ENCODE measurements around the gene BRSK1. TPM values are rescaled to one million over a fixed set of nuclear protein-coding genes. Genes with fewer than 3 reads are reported as not detected.

BRSK1 gene
- total and polyA plus RNA-seq, 2 donors (not counting 1 experiment from before 2014, with no cell fraction given): 5.1 TPM

DNA sequence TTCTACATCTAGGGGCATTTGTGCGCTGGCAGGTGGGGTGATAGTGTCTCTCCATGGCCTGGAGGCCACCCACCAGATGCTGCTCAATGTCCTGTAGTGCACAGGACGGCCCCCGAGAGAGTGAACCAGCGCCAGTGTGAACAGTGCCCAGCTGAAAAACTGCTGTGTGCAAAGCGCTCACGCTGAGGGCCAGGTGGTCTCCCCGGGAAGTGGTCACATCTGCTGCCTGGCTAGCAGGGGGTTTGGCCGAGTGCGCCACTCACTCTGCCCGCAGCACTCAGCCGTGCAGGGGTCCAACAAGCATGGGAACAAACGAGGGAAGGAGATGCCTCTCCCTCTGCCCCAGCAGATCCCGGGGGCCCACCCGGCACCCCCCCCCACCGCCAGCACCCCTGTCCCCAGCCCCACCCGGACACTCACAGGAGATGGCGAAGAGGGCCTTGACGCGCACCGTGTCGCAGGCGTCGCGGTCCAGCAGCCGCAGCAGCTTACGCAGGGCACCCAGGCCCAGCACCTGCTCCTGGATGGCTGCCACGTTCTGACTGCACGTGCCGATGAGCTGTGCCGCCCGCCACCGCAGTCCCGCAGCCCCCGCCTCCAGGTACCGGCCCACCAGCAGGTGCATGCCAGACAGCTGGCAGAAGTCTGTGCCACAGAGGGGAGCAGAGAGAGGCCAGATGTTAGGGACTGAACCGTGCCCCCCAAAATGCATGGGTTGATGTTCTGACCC lies 9.7 kb upstream of the BRSK1 start:
- Histone ChIP-seq H4K20me1 (ENCODE audit: control insufficient read depth, extremely low read depth, insufficient read depth, low read length) (no peaks in the 10 kb centered on the region), H2AFZ (ENCODE audit: low read length) (no peak overlapping the region), H3K4me1 (ENCODE audit: control insufficient read depth, extremely low read depth, insufficient read depth, low read length) (no peaks in the 10 kb centered on the region), H3K4me3 (replicated peaks in 1 of 4; ENCODE audit: control extremely low read depth in 1 of 4, insufficient read depth in 1 of 4, low read depth in 3 of 4, low read length in 4 of 4) (no peak overlapping the region), H3K27ac (ENCODE audit: insufficient read depth, low read length) (no peak overlapping the region), H3K79me2 (ENCODE audit: control insufficient read depth, insufficient read depth, low read length) (no peaks in the 10 kb centered on the region), H3K36me3 (ENCODE audit: control insufficient read depth, insufficient read depth, low read length) (peaks cover 4% of the 10 kb centered on the region), H3K27me3 (ENCODE audit: control insufficient read depth, insufficient read depth, low read length) (no peaks in the 10 kb centered on the region), H3K9ac (ENCODE audit: insufficient read depth, low read length) (no peak overlapping the region), H3K4me2 (ENCODE audit: extremely low read depth, insufficient read depth, low read length) (no peak overlapping the region), H3K9me3 (ENCODE audit: control insufficient read depth, insufficient read depth, low read depth, low read length) (no peaks in the 10 kb centered on the region)
- no peak for TF ChIP-seq EZH2 (IDR thresholded peaks at IDR 0.05; ENCODE audit: low read length, missing control alignments)
- TF ChIP-seq, protein P1, sequence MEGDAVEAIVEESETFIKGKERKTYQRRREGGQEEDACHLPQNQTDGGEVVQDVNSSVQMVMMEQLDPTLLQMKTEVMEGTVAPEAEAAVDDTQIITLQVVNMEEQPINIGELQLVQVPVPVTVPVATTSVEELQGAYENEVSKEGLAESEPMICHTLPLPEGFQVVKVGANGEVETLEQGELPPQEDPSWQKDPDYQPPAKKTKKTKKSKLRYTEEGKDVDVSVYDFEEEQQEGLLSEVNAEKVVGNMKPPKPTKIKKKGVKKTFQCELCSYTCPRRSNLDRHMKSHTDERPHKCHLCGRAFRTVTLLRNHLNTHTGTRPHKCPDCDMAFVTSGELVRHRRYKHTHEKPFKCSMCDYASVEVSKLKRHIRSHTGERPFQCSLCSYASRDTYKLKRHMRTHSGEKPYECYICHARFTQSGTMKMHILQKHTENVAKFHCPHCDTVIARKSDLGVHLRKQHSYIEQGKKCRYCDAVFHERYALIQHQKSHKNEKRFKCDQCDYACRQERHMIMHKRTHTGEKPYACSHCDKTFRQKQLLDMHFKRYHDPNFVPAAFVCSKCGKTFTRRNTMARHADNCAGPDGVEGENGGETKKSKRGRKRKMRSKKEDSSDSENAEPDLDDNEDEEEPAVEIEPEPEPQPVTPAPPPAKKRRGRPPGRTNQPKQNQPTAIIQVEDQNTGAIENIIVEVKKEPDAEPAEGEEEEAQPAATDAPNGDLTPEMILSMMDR (conservative IDR thresholded peaks at IDR 0.05 in 1 of 2, IDR thresholded peaks at IDR 0.05 in 1 of 2; ENCODE audit: low read depth in 1 of 2, low read length in 2 of 2): no peak
- DNase-seq (ENCODE audit: low read depth in 2 of 2): no peak

DNA sequence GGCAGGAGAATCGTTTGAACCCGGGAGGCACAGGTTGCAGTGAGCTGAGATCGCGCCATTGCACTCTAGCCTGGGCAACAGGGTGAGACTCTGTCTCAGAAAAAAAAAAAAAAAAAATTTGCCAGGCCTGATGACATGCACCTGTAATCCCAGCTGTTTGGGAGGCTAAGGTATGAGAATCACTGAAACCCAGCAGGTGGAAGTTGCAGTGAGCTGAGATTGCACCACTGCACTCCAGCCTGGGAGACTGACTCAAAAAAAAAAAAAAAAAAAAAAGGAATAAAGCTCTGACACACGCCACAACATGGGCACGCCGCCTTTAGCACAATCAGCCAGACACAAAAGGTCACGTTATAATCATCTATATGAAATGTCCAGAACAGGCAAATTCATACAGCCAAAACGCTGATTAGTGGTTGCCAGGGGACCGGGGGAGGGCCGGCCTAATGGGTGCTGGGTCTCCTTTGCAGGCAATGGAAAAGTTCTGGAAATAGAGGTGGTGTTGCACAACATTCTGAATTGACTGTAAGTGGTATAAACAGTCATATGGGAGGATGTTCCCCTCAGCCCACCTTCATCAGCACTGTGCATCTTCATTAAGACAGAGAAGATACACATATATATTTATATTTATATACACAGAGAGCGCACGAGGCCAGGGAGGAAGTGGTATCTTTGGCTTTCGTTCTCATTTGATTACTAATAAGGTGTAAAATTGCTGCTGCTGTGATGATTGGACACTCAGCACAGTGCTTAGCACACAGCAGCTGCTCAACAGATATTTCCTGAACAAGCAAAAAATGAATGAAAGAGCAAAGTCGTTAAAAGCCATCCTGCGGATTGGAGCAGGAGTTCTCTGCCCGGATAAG lies 7.7 kb upstream of the BRSK1 start:
- Histone ChIP-seq H3K36me3 (ENCODE audit: control insufficient read depth, insufficient read depth, low read length) (peaks cover 4% of the 10 kb centered on the region), H3K9me3 (ENCODE audit: control insufficient read depth, insufficient read depth, low read depth, low read length) (no peaks in the 10 kb centered on the region), H3K4me3 (replicated peaks in 1 of 4; ENCODE audit: control extremely low read depth in 1 of 4, insufficient read depth in 1 of 4, low read depth in 3 of 4, low read length in 4 of 4) (no peak overlapping the region), H3K4me1 (ENCODE audit: control insufficient read depth, extremely low read depth, insufficient read depth, low read length) (peaks cover 3% of the 10 kb centered on the region), H4K20me1 (ENCODE audit: control insufficient read depth, extremely low read depth, insufficient read depth, low read length) (no peaks in the 10 kb centered on the region), H3K27me3 (ENCODE audit: control insufficient read depth, insufficient read depth, low read length) (no peaks in the 10 kb centered on the region), H3K79me2 (ENCODE audit: control insufficient read depth, insufficient read depth, low read length) (no peaks in the 10 kb centered on the region), H3K27ac (ENCODE audit: insufficient read depth, low read length) (no peak overlapping the region), H3K4me2 (ENCODE audit: extremely low read depth, insufficient read depth, low read length) (no peak overlapping the region), H3K9ac (ENCODE audit: insufficient read depth, low read length) (no peak overlapping the region), H2AFZ (ENCODE audit: low read length) (no peak overlapping the region)
- TF ChIP-seq, protein P1 (conservative IDR thresholded peaks at IDR 0.05 in 1 of 2, IDR thresholded peaks at IDR 0.05 in 1 of 2; ENCODE audit: low read depth in 1 of 2, low read length in 2 of 2): no peak
- TF ChIP-seq EZH2 (IDR thresholded peaks at IDR 0.05; ENCODE audit: low read length, missing control alignments): no peak
- DNase-seq (ENCODE audit: low read depth in 2 of 2): no peak

DNA sequence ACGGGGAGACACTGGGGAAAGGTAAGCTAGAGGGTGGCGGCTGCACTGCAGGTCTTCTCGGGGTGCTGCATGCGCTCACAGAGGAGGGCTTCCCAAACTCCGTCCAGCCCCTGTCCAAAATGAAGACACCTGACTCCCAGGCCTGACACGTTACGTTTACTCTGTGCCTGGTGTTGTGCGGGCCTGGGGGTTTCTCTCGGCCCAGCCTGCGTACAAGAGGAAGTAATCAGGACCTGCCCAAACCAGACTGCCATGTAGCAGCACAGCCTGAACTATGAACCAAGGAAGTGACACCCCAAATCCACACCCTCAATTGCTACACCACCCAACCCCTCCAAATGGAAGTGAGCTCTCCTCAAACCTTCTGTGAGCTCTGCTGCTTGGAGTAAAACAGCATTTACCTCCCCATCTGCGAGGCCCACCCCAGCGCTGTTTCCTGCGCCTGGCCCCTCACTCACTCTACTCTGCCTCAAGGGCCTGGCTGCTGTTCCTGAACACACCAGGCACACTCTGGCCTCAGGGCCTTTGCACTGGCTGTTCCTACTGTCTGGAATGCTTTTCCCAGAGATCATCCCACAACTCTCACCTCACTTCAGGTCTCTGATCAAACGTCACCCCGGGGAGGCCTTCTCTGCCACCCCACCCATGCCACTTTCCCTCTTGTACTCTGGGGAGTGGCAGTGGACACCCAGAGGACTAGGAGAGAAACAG lies 6.9 kb upstream of the BRSK1 start:
- H3K36me3 ChIP-seq (ENCODE audit: control insufficient read depth, insufficient read depth, low read length): peaks cover 4% of the 10 kb centered on the region

More for the DNA sequence above, 6.9 kb upstream of the BRSK1 start:
- no peaks in the 10 kb centered on the region for H3K79me2 ChIP-seq (ENCODE audit: control insufficient read depth, insufficient read depth, low read length)
- TF ChIP-seq, protein P1 (conservative IDR thresholded peaks at IDR 0.05 in 1 of 2, IDR thresholded peaks at IDR 0.05 in 1 of 2; ENCODE audit: low read depth in 1 of 2, low read length in 2 of 2): no peak
- TF ChIP-seq EZH2 (IDR thresholded peaks at IDR 0.05; ENCODE audit: low read length, missing control alignments): no peak
- H3K9ac ChIP-seq (ENCODE audit: insufficient read depth, low read length): no peak overlapping the region
- no peak overlapping the region for H3K4me3 ChIP-seq (replicated peaks in 1 of 4; ENCODE audit: control extremely low read depth in 1 of 4, insufficient read depth in 1 of 4, low read depth in 3 of 4, low read length in 4 of 4)
- no peak overlapping the region for H2AFZ ChIP-seq (ENCODE audit: low read length)
- peaks cover 3% of the 10 kb centered on the region for H3K4me1 ChIP-seq (ENCODE audit: control insufficient read depth, extremely low read depth, insufficient read depth, low read length)
- no peaks in the 10 kb centered on the region for H3K27me3 ChIP-seq (ENCODE audit: control insufficient read depth, insufficient read depth, low read length)
- no peak overlapping the region for H3K4me2 ChIP-seq (ENCODE audit: extremely low read depth, insufficient read depth, low read length)
- no peak for DNase-seq (ENCODE audit: low read depth in 2 of 2)
- H3K27ac ChIP-seq (ENCODE audit: insufficient read depth, low read length): no peak overlapping the region
- no peaks in the 10 kb centered on the region for H4K20me1 ChIP-seq (ENCODE audit: control insufficient read depth, extremely low read depth, insufficient read depth, low read length)
- no peaks in the 10 kb centered on the region for H3K9me3 ChIP-seq (ENCODE audit: control insufficient read depth, insufficient read depth, low read depth, low read length)

All from fibroblast of lung (primary cell).